ENCODE data around the gene CRABP1. TPM values are rescaled to one million over a fixed set of nuclear protein-coding genes. Genes with fewer than 3 reads are reported as not detected.

Gene CRABP1
- total RNA-seq, 3 donors from 2014 or later (not counting 1 experiment from before 2014, with no cell fraction given) = not detected

DNA sequence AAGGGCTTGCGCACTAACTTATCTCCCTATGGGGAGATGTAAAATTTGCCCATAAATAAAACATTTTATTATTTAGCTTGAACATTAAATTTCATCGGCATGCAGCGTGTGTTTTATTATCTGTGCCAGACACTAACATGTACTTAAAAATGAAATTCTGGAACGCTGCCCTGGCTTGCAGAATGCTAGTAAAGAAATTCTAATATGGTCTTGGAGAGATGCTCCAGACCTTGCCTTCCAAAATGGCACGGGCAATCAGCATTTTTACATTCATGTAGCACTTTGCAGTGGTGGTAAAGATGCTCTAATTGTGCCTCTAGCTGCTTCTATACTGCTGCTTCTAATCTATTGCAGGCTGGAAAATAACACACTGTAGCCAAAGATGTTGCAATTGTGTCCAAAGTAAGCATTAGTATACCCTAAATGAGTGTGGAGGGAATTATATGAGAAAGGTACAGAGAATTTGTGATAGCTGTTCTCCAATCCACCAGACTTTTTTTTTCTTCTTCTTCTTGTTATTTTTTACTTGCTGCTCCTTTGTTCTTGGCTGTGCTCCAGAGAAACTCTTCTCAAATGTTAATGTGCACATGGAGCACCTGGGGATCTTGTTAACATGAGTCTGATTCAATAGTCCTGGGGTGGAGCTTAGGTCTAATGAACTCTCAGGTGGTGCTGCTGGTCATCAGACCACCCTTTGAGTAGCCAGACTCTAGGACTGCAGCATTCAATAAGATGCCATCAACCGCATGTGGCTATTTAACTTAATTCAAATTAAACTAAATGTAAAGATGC lies 47.3 kb downstream of the CRABP1 start:
- Mint-ChIP-seq H3K9me3 (no peaks in the 10 kb centered on the region), H3K4me3 (no peak overlapping the region), H3K36me3 (no peaks in the 10 kb centered on the region), H3K4me1 (no peaks in the 10 kb centered on the region), H3K27me3 (ENCODE audit: low read depth in 2 of 2) (peaks cover 21 to 28% of the 10 kb centered on the region in 2 donors), H3K27ac (no peak overlapping the region)
- Histone ChIP-seq H3K4me3 (ENCODE audit: low read length) (no peak overlapping the region), H3K27ac (ENCODE audit: low read length) (no peak overlapping the region), H3K27me3 (ENCODE audit: control insufficient read depth, insufficient read depth, low read length) (no peaks in the 10 kb centered on the region), H3K36me3 (ENCODE audit: control insufficient read depth, insufficient read depth, low read length) (no peaks in the 10 kb centered on the region), H3K9me3 (ENCODE audit: control insufficient read depth, insufficient read depth, low read length) (no peaks in the 10 kb centered on the region), H3K4me1 (ENCODE audit: control insufficient read depth, insufficient read depth, low read length) (no peaks in the 10 kb centered on the region)
- TF ChIP-seq CTCF (IDR thresholded peaks at IDR 0.05) = no peak
- intact Hi-C loops (cut with micrococcal nuclease) = no loop called here
- DNase-seq (no peak), ATAC-seq (no peak)
- WGBS (ENCODE audit: insufficient coverage) = 73% methylated on average over 4 of the region's 6 CpGs

GRCh38 chr15:78388865-78389264 lies 48.7 kb downstream of the CRABP1 start:
- H3K27me3 ChIP-seq (ENCODE audit: control insufficient read depth, insufficient read depth, low read length) = no peaks in the 10 kb centered on the region
- H3K27ac ChIP-seq (ENCODE audit: low read length) = no peak overlapping the region
- Mint-ChIP-seq H3K4me3 (no peak overlapping the region), H3K36me3 (no peaks in the 10 kb centered on the region), H3K27me3 (ENCODE audit: low read depth in 2 of 2) (peaks cover 21 to 27% of the 10 kb centered on the region in 2 donors), H3K27ac (no peak overlapping the region), H3K4me1 (no peaks in the 10 kb centered on the region), H3K9me3 (no peaks in the 10 kb centered on the region)
- no peaks in the 10 kb centered on the region for H3K9me3 ChIP-seq (ENCODE audit: control insufficient read depth, insufficient read depth, low read length)
- no peaks in the 10 kb centered on the region for H3K36me3 ChIP-seq (ENCODE audit: control insufficient read depth, insufficient read depth, low read length)
- no peak for TF ChIP-seq CTCF (IDR thresholded peaks at IDR 0.05)
- H3K4me3 ChIP-seq (ENCODE audit: low read length) = no peak overlapping the region
- 89% methylated on average over 11 of the region's 12 CpGs for WGBS (ENCODE audit: insufficient coverage)
- H3K4me1 ChIP-seq (ENCODE audit: control insufficient read depth, insufficient read depth, low read length) = no peaks in the 10 kb centered on the region
- DNase-seq = no peak
- no peak for ATAC-seq
- intact Hi-C loops (cut with micrococcal nuclease) = no loop called here

DNA sequence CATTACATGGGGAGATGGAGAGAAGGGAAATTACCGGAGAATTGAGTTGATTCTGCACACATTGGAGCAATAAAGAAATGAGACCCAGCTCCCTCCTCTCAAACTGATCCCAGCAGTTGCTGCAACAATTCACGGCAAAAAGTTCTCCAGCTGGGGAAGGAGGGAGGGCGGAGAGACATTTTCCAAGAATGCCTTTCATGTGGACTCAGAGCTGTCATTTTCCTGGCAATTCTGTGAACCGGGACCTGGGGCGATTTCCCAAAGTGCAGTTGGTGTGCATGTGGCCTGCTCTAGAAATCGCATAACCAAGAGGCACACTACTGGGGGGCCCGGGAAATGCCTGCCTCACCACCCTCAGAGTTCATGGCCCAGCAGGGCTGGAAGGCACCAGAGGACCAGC lies 49.2 kb downstream of the CRABP1 start:
- no peak overlapping the region for H3K4me3 Mint-ChIP-seq
- Histone ChIP-seq H3K4me1 (ENCODE audit: control insufficient read depth, insufficient read depth, low read length) (no peaks in the 10 kb centered on the region), H3K9me3 (ENCODE audit: control insufficient read depth, insufficient read depth, low read length) (no peaks in the 10 kb centered on the region), H3K36me3 (ENCODE audit: control insufficient read depth, insufficient read depth, low read length) (no peaks in the 10 kb centered on the region), H3K27me3 (ENCODE audit: control insufficient read depth, insufficient read depth, low read length) (no peaks in the 10 kb centered on the region), H3K4me3 (ENCODE audit: low read length) (no peak overlapping the region), H3K27ac (ENCODE audit: low read length) (no peak overlapping the region)
- H3K27me3 Mint-ChIP-seq (ENCODE audit: low read depth in 2 of 2) = peaks cover 21 to 28% of the 10 kb centered on the region in 2 donors
- no peaks in the 10 kb centered on the region for H3K4me1 Mint-ChIP-seq
- no peak for TF ChIP-seq CTCF (IDR thresholded peaks at IDR 0.05)
- 90% methylated on average over 7 of the region's 7 CpGs for WGBS (ENCODE audit: insufficient coverage)
- ATAC-seq (no peak), DNase-seq (no peak)
- no peaks in the 10 kb centered on the region for H3K9me3 Mint-ChIP-seq
- no peak overlapping the region for H3K27ac Mint-ChIP-seq
- intact Hi-C loops (cut with micrococcal nuclease) = no loop called here
- no peaks in the 10 kb centered on the region for H3K36me3 Mint-ChIP-seq

- TF ChIP-seq CTCF (IDR thresholded peaks at IDR 0.05) = no peak
- no peaks in the 10 kb centered on the region for H3K4me1 ChIP-seq (ENCODE audit: control insufficient read depth, insufficient read depth, low read length)
- H3K36me3 Mint-ChIP-seq = no peaks in the 10 kb centered on the region
- H3K27ac ChIP-seq (ENCODE audit: low read length) = no peak overlapping the region
- H3K27me3 Mint-ChIP-seq (ENCODE audit: low read depth in 2 of 2) = peaks cover 20 to 28% of the 10 kb centered on the region in 2 donors
- H3K4me3 ChIP-seq (ENCODE audit: low read length) = no peak overlapping the region
- no peak overlapping the region for H3K4me3 Mint-ChIP-seq
- no peaks in the 10 kb centered on the region for H3K9me3 Mint-ChIP-seq
- WGBS (ENCODE audit: insufficient coverage) = 92% methylated on average over 2 of the region's 2 CpGs
- no peaks in the 10 kb centered on the region for H3K36me3 ChIP-seq (ENCODE audit: control insufficient read depth, insufficient read depth, low read length)
- no peaks in the 10 kb centered on the region for H3K27me3 ChIP-seq (ENCODE audit: control insufficient read depth, insufficient read depth, low read length)
- DNase-seq (no peak), ATAC-seq (no peak)
- H3K9me3 ChIP-seq (ENCODE audit: control insufficient read depth, insufficient read depth, low read length) = no peaks in the 10 kb centered on the region
- no peaks in the 10 kb centered on the region for H3K4me1 Mint-ChIP-seq
- no peak overlapping the region for H3K27ac Mint-ChIP-seq
- intact Hi-C loops (cut with micrococcal nuclease) = no loop called here
Observed at GRCh38 chr15:78389738-78390137, 49.6 kb downstream of the CRABP1 start.
